Renal cortex interstitium (tissue), 11 donors: ENCODE data around the gene SAMD5. TPM values are rescaled to one million over a fixed set of nuclear protein-coding genes. Genes with fewer than 3 reads are reported as not detected.
"Not testable (repeated sequence)": the region's sequence is repeated elsewhere in the genome, so short reads cannot be mapped to it uniquely, and the experiment has no call there.

Source experiments
- DNase-seq, 11 donors: peaks; one replicate each; pipeline ENCODE4 v3.0.0-alpha.2; 2013; ENCODE audit warnings: low read depth in 9 of 11, low spot score in 4 of 11; ENCODE audit errors: extremely low read depth in 1 of 11
- polyA plus RNA-seq, 3 donors: library from polyadenylated mRNA; unstranded; fragments of 120-200 nt; gene quantifications; one replicate each; pipeline ENCODE4 v1.2.1, GENCODE V29; 2013; ENCODE audit not compliant: insufficient read length in 3 of 3

SAMD5 gene
- polyA plus RNA-seq, 3 donors = 12.7 to 17.5 (median 16.9) TPM

- no peak for DNase-seq
Observed at GRCh38 chr6:147514831-147515230, 6.3 kb downstream of the SAMD5 start.

GRCh38 chr6:147515327-147515726, 6.8 kb downstream of the SAMD5 start:
- DNase-seq = no peak

DNA sequence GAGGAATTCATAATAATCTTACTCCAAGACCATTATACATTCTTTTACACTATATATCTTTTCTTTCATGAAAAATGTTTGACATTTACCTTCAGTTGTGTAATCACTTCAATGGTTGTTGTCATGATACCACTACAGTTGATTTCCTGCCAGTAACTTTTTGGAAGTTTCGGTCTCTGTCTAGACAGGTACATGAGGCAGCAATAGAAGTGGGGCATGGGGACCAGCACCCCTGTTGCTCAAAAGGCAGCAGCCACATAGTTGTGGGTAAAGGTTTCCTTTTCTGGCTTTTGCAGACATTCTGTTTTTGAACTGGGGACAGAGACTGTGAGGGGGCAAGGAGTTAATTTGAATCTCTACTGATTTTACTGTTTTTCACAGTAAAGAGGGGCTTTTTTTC, 14.1 kb downstream of the SAMD5 start:
- DNase-seq = no peak

DNA sequence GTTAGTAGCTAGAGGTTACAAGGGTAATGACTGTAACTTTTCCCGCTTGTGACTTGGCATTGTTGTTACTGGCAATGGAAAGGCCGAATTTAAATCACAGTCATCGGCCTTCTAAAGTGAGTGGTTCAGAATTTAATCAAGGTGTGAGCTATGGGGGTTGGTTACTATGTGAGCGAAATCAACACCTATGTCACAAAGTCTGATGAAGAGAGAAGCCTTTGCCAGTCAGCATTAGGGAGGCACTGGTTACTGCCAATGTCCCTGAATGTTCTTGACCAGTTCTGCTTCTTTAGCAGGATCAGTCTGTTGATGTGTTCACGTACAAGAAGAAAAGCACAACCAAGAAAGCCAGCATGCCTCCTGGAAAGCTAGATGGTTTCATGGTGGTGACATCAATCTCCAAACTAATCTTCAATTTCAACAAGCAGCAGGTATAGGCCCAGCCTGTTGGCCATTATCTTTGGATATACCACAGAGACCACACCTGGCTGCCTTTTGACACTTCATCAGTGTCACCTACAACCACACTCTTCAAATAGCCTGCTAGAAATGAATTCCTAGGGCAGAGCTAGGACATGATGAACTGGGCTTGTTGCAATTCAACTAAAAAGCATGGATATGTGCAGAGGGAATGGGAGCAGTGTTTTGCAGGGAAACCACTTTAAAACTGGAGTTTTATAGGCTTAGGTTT, 17.2 kb downstream of the SAMD5 start:
- no peak for DNase-seq

DNA sequence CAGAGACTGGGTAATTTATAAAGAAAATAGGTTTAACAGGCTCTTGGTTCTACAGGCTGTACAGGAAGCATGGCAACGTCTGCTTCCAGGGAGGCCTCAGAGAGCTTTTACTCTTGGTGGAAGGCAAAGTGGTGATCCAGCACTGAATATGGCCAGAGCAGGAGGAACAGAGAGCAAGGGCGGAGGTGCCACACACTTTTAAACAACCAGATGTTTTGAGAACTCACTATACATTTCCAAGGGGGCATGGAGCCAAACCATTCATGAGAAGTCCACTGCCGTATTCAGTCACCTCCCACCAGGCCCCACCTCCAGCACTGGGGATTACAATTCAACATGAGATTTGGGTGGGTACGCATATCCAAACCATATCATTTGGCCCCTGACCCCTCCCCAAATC, 18.7 kb downstream of the SAMD5 start:
- no peak for DNase-seq

GRCh38 chr6:147528511-147529145, 20.1 kb downstream of the SAMD5 start:
- DNase-seq = no peak

- no peak for DNase-seq
Observed at GRCh38 chr6:147530132-147531060, 21.9 kb downstream of the SAMD5 start.

GRCh38 chr6:147531321-147531720, 22.8 kb downstream of the SAMD5 start:
- DNase-seq = no peak

GRCh38 chr6:147534116-147534860, 25.8 kb downstream of the SAMD5 start:
- DNase-seq = no peak

DNA sequence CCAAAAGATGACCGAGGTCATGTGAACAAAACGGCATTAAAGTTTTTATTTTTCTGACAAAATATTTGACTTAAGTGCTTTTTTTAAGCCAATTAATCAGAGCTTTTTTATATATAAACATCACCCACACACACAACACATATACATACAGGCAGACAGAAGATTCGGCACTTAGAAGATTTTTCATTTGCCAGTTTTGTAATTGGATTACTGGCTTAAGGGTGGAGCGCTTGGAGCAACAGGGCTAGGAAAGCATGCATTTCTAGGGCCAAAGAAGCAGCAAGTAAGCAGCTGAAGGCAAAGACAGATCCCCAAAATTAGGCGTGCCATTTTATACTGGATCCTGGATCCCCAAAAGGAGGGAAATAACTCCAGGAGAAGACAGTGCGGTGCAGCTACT, 30.3 kb downstream of the SAMD5 start:
- DNase-seq = no peak

- DNase-seq = no peak
Observed at GRCh38 chr6:147540075-147540474, 31.6 kb downstream of the SAMD5 start.

- DNase-seq = not testable (repeated sequence)
Observed at GRCh38 chr6:147542436-147542835, 33.9 kb downstream of the SAMD5 start.

GRCh38 chr6:147544420-147544819, 35.9 kb downstream of the SAMD5 start:
- DNase-seq = no peak

GRCh38 chr6:147546501-147547368, 38.2 kb downstream of the SAMD5 start:
- DNase-seq = no peak

DNA sequence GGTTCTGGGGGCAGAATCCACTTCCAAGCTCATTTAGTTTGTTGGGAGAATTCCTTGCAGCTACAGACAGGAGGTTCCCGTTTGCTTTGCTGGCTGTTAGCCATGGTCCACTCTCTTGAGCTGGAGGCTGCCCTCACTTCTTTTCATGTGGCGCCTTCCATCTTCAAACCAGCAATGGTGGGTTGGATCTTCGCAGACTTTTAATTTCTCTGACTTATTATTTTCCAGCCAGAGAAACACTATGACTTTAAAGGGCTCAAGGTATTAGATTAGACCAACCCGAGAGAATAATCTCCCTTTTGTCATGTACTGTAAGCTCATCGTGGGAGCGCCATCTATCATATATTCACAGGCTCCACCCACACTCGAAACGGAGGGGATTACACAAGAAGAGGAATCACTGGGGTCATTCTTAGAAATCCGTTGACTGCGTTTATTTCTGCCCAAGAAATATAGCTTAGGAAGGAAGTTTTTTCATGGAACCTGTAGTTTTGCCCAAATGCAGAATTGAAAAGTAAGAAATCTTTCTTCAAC, 38.9 kb downstream of the SAMD5 start:
- no peak for DNase-seq

GRCh38 chr6:147548921-147549475, 40.5 kb downstream of the SAMD5 start:
- no peak for DNase-seq

DNA sequence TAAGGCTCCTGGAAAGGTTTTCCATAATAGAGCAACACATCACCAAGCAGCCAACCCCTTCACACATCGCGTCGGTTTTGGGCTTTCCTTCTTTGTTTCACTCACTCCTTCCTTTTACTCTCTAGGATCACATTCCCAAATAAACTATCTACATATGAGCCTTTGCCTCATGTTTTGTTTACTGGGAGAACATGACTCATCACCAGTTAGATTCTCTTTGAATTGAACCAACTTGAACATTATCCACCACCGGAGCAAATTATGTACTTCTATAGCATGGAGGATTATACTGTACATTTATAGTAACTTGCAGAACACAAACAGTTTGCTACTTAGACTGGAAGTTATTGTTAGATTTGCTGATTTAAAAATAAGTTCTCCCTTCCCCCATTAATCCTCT, 41.0 kb downstream of the SAMD5 start:
- DNase-seq = no peak

GRCh38 chr6:147551976-147552375, 43.5 kb downstream of the SAMD5 start:
- DNase-seq = no peak
